ENCODE results near the gene SIRPA. TPM values are rescaled to one million over a fixed set of nuclear protein-coding genes. Genes with fewer than 3 reads are reported as not detected.

SIRPA gene
- total and polyA plus RNA-seq, 2 of the 8 experiments (the other 6 are each of a cell fraction or from before 2014, with no cell fraction given): 3.9 to 4.3 TPM

DNA sequence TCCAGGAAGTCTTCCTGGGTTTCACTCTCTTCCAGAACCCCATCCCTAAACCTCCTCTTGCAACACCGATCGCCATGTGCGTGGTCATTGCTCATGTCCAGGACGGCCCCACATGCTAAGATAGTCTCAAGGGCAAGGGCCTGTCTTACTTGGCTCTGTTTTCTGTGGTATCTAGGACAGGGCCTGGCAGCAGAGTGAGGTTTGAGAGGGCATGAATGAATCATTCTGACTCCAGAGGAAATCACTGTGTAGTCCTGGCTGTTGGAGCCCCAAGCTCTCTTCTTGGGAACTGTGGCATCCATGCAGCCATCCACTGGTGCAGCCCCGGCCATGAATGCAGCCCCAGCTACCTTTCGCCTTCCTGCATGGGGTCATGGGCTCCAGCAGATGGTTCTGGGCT is 12.4 kb downstream of the SIRPA start:
- WGBS, 2 experiments (ENCODE audit: extremely low coverage in 1 of 2, insufficient coverage in 1 of 2, insufficient read length in 1 of 2, insufficient replicate concordance in 2 of 2, low coverage in 1 of 2, low lambda C conversion rate in 2 of 2, missing lambda C conversion rate in 1 of 2): 88% methylated on average over 6 of the region's 6 CpGs; no CpG with 5 or more reads in 1 of the 2 experiments
- Histone ChIP-seq H3K79me1 (ENCODE audit: low read depth, low read length) (no peaks in the 10 kb centered on the region), H2AFZ (ENCODE audit: low read length) (no peak overlapping the region), H3K14ac (ENCODE audit: insufficient read length) (no peak overlapping the region), H3K9ac (replicated peaks in 1 of 4; ENCODE audit: extremely low read depth in 1 of 4, low read depth in 3 of 4, low read length in 3 of 4) (no peak overlapping the region), H3K23ac (ENCODE audit: insufficient read length) (no peak overlapping the region), H2BK15ac (ENCODE audit: low read length) (no peak overlapping the region), H3K79me2 (ENCODE audit: control insufficient read depth in 1 of 2, insufficient read depth in 2 of 2, low read length in 2 of 2) (no peaks in the 10 kb centered on the region), H4K20me1 (replicated peaks in 1 of 2; ENCODE audit: control insufficient read depth in 1 of 2, insufficient read depth in 2 of 2, low read length in 2 of 2) (peaks cover 0 to 6% of the 10 kb centered on the region in 2 experiments), H4K91ac (replicated peaks; ENCODE audit: insufficient read length, low read length) (no peak overlapping the region), H4K5ac (ENCODE audit: insufficient read length, low read depth, low read length) (no peak overlapping the region), H3K4me1 (replicated peaks in 1 of 4; ENCODE audit: control insufficient read depth in 3 of 4, insufficient read depth in 4 of 4, low read length in 3 of 4) (peaks cover 0 to 6% (median 1%) of the 10 kb centered on the region in 4 experiments; a peak in 2 of 7 replicates), H2BK120ac (replicated peaks; ENCODE audit: low read depth, low read length) (no peak overlapping the region), H3K18ac (ENCODE audit: extremely low read depth, low read length) (no peak overlapping the region), H4K8ac (ENCODE audit: extremely low read depth, insufficient read depth, low read length) (no peak overlapping the region), H3K23me2 (ENCODE audit: low read depth, low read length) (no peaks in the 10 kb centered on the region; the same call in 1 of the 2 replicates), H2AK5ac (ENCODE audit: low read depth, low read length) (no peak overlapping the region), H2BK20ac (ENCODE audit: low read length) (no peak overlapping the region), H3K56ac (replicated peaks; ENCODE audit: insufficient read length, low read depth, low read length) (no peak overlapping the region), H3K9me3 (ENCODE audit: insufficient read depth in 2 of 2, low read depth in 1 of 2, low read length in 1 of 2) (no peaks in the 10 kb centered on the region), H3K4me3 (ENCODE audit: extremely low read depth in 1 of 4, insufficient read depth in 2 of 4, low read depth in 3 of 4, low read length in 4 of 4) (no peak overlapping the region), H3K27ac (ENCODE audit: low read depth, low read length) (no peak overlapping the region), H2BK5ac (ENCODE audit: low read depth, low read length) (no peak overlapping the region), H3K4me2 (ENCODE audit: insufficient read depth in 1 of 2, low read depth in 2 of 2, low read length in 2 of 2) (no peak overlapping the region), H2BK12ac (ENCODE audit: low read depth, low read length) (no peak overlapping the region), H3K4ac (replicated peaks; ENCODE audit: insufficient read length, low read depth, low read length) (no peak overlapping the region), H3K36me3 (ENCODE audit: control insufficient read depth in 2 of 4, insufficient read depth in 4 of 4, low read length in 3 of 4) (no peaks in the 10 kb centered on the region), H3K27me3 (replicated peaks in 1 of 4; ENCODE audit: control insufficient read depth in 3 of 4, extremely low read depth in 1 of 4, insufficient read depth in 3 of 4, low read length in 3 of 4) (no peaks in the 10 kb centered on the region)
- ChIA-PET POLR2A (ENCODE audit: partially characterized antibody) (interaction anchor here (0.9 kb wide), 1 partner anchor 195 kb away, joined by 3 read pairs; no protein-coding TSS in a partner anchor), CTCF (ENCODE audit: partially characterized antibody) (interaction anchor here (0.5 to 0.9 kb wide), 3 partner anchors 57 to 186 kb away, joined by 3 read pairs; no protein-coding TSS in a partner anchor)
- FAIRE-seq: no peak
- no peak for DNase-seq (ENCODE audit: low read depth in 1 of 2, low spot score in 2 of 2)
- TF ChIP-seq MAX (IDR thresholded peaks at IDR 0.05) (no peak), RXRA (IDR thresholded peaks at IDR 0.05; ENCODE audit: insufficient read depth, low read depth, low read length) (no peak)
